HL-60 (cell line): Measurements from ENCODE around the gene ORC5.

Source experiments
- DNase-seq, 2 experiments: peaks; one replicate each; pipeline ENCODE4 v3.0.0-alpha.2; 2010 to 2020; ENCODE audit warnings: low read depth in 1 of 2, low spot score in 1 of 2
- H3K27ac ChIP-seq: fragments of 250-450 bp; sonication (Bioruptor Pico); replicated peaks from 2 replicates; pipeline ENCODE4 v1.5.1; 2020; ENCODE audit warnings: mild to moderate bottlenecking, moderate library complexity
- H3K27me3 ChIP-seq: fragments of 250-450 bp; sonication (Bioruptor Pico); 2 replicates; pipeline ENCODE4 v1.5.1; 2021; ENCODE audit warnings: mild to moderate bottlenecking, moderate library complexity; ENCODE audit not compliant: insufficient read depth, poor library complexity, severe bottlenecking
- H3K4me3 ChIP-seq: replicated peaks from 2 replicates; pipeline ENCODE4 v1.5.1; 2011; ENCODE audit warnings: mild to moderate bottlenecking, control low read depth, low read length; ENCODE audit not compliant: insufficient read depth
- GABPA ChIP-seq: IDR thresholded peaks from 2 replicates; pipeline ENCODE4 v1.6.1; 2012; ENCODE audit warnings: low read depth
- POLR2AphosphoS5 ChIP-seq: IDR thresholded peaks from 2 replicates; pipeline ENCODE4 v1.6.1; 2012; ENCODE audit warnings: low read depth
- SPI1 ChIP-seq: IDR thresholded peaks from 2 replicates; pipeline ENCODE4 v1.6.1; 2012; ENCODE audit warnings: low read depth, mild to moderate bottlenecking, borderline replicate concordance
- TF ChIP-seq, protein P1 (sequence below): IDR thresholded peaks from 2 replicates; pipeline ENCODE4 v1.6.1; 2012; ENCODE audit warnings: low read depth; ENCODE audit not compliant: insufficient replicate concordance
- TF ChIP-seq, protein P2 (sequence below): IDR thresholded peaks from one replicate; pipeline ENCODE4 v1.5.1; 2011; ENCODE audit warnings: low read length, control low read depth, inconsistent platforms; ENCODE audit not compliant: insufficient read depth

ORC5 gene

DNA sequence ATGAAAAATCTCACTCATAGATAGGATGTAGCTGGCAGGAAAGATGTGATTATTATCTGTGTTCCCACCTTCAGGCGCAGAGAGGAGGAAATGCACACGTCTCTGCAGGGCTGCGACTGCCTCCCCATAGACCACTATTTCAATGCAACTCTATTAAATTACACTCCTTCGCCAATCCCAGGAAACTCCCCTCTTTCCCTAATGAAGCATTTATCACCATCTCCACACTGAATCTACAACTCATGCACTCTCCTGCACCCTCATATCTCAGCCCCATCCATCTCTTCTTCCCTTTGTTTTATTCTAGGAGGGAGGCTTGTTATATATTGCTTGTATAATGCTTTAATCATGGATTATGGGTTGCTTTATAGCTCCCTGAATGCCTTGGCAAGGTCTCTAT, 116.6 kb downstream of the ORC5 start:
- Histone ChIP-seq H3K4me3 (no peak overlapping the region), H3K27ac (no peak overlapping the region), H3K27me3 (peaks cover 3% of the 10 kb centered on the region)
- TF ChIP-seq, protein P1, sequence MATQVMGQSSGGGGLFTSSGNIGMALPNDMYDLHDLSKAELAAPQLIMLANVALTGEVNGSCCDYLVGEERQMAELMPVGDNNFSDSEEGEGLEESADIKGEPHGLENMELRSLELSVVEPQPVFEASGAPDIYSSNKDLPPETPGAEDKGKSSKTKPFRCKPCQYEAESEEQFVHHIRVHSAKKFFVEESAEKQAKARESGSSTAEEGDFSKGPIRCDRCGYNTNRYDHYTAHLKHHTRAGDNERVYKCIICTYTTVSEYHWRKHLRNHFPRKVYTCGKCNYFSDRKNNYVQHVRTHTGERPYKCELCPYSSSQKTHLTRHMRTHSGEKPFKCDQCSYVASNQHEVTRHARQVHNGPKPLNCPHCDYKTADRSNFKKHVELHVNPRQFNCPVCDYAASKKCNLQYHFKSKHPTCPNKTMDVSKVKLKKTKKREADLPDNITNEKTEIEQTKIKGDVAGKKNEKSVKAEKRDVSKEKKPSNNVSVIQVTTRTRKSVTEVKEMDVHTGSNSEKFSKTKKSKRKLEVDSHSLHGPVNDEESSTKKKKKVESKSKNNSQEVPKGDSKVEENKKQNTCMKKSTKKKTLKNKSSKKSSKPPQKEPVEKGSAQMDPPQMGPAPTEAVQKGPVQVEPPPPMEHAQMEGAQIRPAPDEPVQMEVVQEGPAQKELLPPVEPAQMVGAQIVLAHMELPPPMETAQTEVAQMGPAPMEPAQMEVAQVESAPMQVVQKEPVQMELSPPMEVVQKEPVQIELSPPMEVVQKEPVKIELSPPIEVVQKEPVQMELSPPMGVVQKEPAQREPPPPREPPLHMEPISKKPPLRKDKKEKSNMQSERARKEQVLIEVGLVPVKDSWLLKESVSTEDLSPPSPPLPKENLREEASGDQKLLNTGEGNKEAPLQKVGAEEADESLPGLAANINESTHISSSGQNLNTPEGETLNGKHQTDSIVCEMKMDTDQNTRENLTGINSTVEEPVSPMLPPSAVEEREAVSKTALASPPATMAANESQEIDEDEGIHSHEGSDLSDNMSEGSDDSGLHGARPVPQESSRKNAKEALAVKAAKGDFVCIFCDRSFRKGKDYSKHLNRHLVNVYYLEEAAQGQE, result no peak
- no peak for DNase-seq

DNA sequence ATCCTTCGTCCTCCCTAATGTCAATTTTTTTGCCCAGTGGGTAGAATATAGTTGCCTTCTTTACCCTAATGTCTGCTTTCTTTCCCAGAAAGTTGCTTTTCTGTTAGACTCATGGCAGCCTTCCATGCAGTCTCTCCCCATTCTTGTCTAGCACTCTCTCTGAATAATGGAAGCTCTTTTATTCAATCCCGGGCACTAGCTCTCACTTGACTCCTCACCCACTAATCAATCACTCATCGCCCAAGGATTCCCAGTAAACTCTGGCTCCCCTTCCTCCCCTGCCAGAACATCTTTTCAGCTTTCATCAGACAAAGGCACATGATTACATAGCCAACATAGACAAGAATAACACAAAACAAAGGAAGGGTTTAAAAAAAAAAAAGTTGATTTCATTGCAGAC, 118.2 kb downstream of the ORC5 start:
- H3K27ac ChIP-seq, result no peak overlapping the region
- DNase-seq, result no peak
- no peak overlapping the region for H3K4me3 ChIP-seq
- TF ChIP-seq POLR2AphosphoS5, result no peak
- no peak for TF ChIP-seq GABPA
- TF ChIP-seq, protein P2, sequence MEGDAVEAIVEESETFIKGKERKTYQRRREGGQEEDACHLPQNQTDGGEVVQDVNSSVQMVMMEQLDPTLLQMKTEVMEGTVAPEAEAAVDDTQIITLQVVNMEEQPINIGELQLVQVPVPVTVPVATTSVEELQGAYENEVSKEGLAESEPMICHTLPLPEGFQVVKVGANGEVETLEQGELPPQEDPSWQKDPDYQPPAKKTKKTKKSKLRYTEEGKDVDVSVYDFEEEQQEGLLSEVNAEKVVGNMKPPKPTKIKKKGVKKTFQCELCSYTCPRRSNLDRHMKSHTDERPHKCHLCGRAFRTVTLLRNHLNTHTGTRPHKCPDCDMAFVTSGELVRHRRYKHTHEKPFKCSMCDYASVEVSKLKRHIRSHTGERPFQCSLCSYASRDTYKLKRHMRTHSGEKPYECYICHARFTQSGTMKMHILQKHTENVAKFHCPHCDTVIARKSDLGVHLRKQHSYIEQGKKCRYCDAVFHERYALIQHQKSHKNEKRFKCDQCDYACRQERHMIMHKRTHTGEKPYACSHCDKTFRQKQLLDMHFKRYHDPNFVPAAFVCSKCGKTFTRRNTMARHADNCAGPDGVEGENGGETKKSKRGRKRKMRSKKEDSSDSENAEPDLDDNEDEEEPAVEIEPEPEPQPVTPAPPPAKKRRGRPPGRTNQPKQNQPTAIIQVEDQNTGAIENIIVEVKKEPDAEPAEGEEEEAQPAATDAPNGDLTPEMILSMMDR, result no peak
- no peak for TF ChIP-seq SPI1
- TF ChIP-seq, protein P1, result no peak
- H3K27me3 ChIP-seq, result peaks cover 3% of the 10 kb centered on the region

DNA sequence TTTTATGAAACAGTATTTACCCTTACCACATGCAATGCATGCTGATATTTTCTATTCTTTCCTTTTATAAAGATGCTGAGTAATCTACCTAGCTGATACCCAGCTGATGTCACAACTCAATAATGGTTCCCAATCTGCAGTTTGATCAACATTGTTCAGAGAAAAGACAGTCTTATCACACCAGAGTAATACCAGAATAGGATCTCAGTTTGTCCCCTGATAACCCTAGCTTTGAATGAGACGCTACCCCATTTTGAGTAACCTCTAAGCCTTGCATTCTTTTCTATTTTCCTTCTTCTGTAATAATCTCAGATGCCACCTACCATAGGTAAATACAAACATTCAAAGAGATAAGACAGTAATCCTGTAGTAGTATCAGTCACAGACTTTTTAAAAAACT, 118.8 kb downstream of the ORC5 start:
- TF ChIP-seq, protein P2, result no peak
- TF ChIP-seq POLR2AphosphoS5, result no peak
- TF ChIP-seq GABPA, result no peak
- TF ChIP-seq, protein P1, result no peak
- no peak for TF ChIP-seq SPI1
- Histone ChIP-seq H3K27me3 (peaks cover 3% of the 10 kb centered on the region), H3K27ac (no peak overlapping the region), H3K4me3 (no peak overlapping the region)
- DNase-seq, result no peak
